Measurements from ENCODE around the gene APOF. TPM values are rescaled to one million over a fixed set of nuclear protein-coding genes. Genes with fewer than 3 reads are reported as not detected.

Gene APOF
- total and polyA plus RNA-seq, 2 donors (not counting 1 experiment from before 2014, with no cell fraction given): not detected

DNA sequence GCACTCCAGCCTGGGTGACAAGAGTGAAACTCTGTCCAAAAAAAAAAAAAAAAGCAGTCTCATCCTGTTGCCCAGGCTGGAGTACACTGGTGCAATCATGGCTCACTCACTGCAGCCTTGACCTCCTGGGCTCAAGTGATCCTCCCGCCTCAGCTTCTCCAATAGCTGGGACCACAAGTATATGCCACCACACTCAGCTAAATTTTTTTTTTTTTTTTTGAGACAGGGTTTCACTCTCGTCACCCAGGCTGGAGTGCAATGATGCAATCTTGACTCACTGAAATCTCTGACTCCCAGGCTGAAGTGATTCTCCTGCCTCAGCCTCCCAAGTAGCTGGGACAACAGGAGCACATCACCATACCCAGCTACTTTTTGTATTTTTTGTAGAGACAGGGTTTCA lies 41.6 kb downstream of the APOF start:
- DNase-seq (ENCODE audit: low read depth in 2 of 2): peak in 1 of 2 donors; percentile 20
- Histone ChIP-seq H2AFZ (ENCODE audit: low read length) (no peak overlapping the region), H3K27me3 (ENCODE audit: control insufficient read depth, insufficient read depth, low read length) (no peaks in the 10 kb centered on the region), H3K36me3 (ENCODE audit: control insufficient read depth, insufficient read depth, low read length) (peaks cover 3% of the 10 kb centered on the region), H3K4me3 (replicated peaks in 1 of 4; ENCODE audit: control extremely low read depth in 1 of 4, insufficient read depth in 1 of 4, low read depth in 3 of 4, low read length in 4 of 4) (no peak overlapping the region), H3K79me2 (ENCODE audit: control insufficient read depth, insufficient read depth, low read length) (no peaks in the 10 kb centered on the region), H3K4me2 (ENCODE audit: extremely low read depth, insufficient read depth, low read length) (no peak overlapping the region), H3K9me3 (ENCODE audit: control insufficient read depth, insufficient read depth, low read depth, low read length) (no peaks in the 10 kb centered on the region), H3K9ac (ENCODE audit: insufficient read depth, low read length) (no peak overlapping the region), H4K20me1 (ENCODE audit: control insufficient read depth, extremely low read depth, insufficient read depth, low read length) (no peaks in the 10 kb centered on the region), H3K27ac (ENCODE audit: insufficient read depth, low read length) (no peak overlapping the region), H3K4me1 (ENCODE audit: control insufficient read depth, extremely low read depth, insufficient read depth, low read length) (peaks cover 3% of the 10 kb centered on the region)
- no peak for TF ChIP-seq EZH2 (IDR thresholded peaks at IDR 0.05; ENCODE audit: low read length, missing control alignments)
- TF ChIP-seq, protein P1, sequence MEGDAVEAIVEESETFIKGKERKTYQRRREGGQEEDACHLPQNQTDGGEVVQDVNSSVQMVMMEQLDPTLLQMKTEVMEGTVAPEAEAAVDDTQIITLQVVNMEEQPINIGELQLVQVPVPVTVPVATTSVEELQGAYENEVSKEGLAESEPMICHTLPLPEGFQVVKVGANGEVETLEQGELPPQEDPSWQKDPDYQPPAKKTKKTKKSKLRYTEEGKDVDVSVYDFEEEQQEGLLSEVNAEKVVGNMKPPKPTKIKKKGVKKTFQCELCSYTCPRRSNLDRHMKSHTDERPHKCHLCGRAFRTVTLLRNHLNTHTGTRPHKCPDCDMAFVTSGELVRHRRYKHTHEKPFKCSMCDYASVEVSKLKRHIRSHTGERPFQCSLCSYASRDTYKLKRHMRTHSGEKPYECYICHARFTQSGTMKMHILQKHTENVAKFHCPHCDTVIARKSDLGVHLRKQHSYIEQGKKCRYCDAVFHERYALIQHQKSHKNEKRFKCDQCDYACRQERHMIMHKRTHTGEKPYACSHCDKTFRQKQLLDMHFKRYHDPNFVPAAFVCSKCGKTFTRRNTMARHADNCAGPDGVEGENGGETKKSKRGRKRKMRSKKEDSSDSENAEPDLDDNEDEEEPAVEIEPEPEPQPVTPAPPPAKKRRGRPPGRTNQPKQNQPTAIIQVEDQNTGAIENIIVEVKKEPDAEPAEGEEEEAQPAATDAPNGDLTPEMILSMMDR (conservative IDR thresholded peaks at IDR 0.05 in 1 of 2, IDR thresholded peaks at IDR 0.05 in 1 of 2; ENCODE audit: low read depth in 1 of 2, low read length in 2 of 2): no peak

DNA sequence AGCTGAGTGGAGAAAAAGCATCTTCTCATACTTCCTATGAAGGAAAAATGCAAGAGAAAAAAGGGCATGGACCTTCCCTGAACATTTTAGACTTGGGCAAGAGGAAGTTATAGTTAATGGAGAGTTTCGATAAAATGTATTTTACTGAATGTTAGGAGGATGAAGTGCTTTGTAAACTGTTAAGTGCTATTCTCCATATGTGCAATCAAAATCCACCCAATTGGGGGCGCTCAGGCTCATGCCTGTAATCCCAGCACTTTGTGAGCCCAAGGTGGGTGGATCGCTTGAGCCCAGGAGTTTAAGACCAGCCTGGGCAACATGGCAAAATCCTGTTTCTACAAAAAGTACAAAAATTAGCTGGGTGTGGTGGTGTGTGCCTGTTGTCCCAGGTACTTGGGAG lies 45.0 kb downstream of the APOF start:
- Histone ChIP-seq H3K9ac (ENCODE audit: insufficient read depth, low read length) (no peak overlapping the region), H3K9me3 (ENCODE audit: control insufficient read depth, insufficient read depth, low read depth, low read length) (no peaks in the 10 kb centered on the region)

DNA sequence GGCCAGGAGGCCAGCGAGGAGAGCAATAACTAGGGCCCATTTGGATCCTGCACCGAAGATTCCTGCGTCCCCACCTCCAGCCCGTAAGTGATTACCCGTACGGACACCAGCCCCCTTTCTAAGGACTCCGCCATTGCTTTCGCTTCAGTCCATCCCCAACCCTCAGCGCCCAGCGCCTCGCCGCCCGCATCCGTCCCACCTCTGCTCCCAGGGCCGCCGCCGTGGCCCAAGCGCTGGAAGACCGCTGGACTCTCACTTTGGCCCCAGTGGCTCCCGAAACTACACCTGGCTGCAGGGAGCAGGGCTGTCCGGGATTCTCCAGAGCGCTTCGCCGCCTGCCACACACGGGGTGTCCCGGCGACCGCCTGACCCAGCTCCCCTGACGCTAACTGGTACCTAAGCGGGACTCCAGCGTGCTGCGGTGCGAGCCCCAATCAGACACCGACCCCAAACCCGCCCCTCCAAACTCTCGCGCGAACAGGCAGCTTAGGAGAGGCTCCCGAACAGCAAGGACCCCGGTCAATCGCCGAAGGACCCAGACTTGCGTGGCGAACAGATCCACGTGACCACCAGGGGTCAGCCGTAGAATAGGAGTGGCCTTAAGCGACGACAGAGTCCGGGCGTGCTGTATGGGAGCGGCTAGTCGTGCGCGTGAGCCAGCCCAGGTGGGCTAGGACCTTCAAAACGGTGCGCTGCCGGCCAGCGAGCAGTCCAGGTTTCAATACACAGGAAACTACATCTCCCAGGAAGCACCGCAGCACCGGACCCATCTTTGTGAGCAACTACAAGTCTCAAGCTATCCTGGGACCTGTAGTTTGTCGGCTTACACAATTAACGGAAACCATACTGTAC lies 46.8 kb downstream of the APOF start, which contains the start of gene CNPY2:
Gene CNPY2, minus strand, starts transcription at position 367 of the 852 bp plus-strand sequence. CDS start 771 bp downstream, outside the sequence.
- TF ChIP-seq, protein P1 (conservative IDR thresholded peaks at IDR 0.05 in 1 of 2, IDR thresholded peaks at IDR 0.05 in 1 of 2; ENCODE audit: low read depth in 1 of 2, low read length in 2 of 2): no peak
- TF ChIP-seq EZH2 (IDR thresholded peaks at IDR 0.05; ENCODE audit: low read length, missing control alignments): no peak
- Histone ChIP-seq H3K36me3 (ENCODE audit: control insufficient read depth, insufficient read depth, low read length) (peaks cover 4% of the 10 kb centered on the region), H3K79me2 (ENCODE audit: control insufficient read depth, insufficient read depth, low read length) (peaks cover 17% of the 10 kb centered on the region), H3K4me3 (replicated peaks in 1 of 4; ENCODE audit: control extremely low read depth in 1 of 4, insufficient read depth in 1 of 4, low read depth in 3 of 4, low read length in 4 of 4) (peak within 1 kb of the TSS; percentile 89 to 98 (median 96)), H2AFZ (ENCODE audit: low read length) (peak within 1 kb of the TSS; percentile 63), H3K4me2 (ENCODE audit: extremely low read depth, insufficient read depth, low read length) (peak within 1 kb of the TSS; percentile 97), H3K27me3 (ENCODE audit: control insufficient read depth, insufficient read depth, low read length) (no peaks in the 10 kb centered on the region), H3K9me3 (ENCODE audit: control insufficient read depth, insufficient read depth, low read depth, low read length) (no peaks in the 10 kb centered on the region), H3K4me1 (ENCODE audit: control insufficient read depth, extremely low read depth, insufficient read depth, low read length) (peaks cover 4% of the 10 kb centered on the region), H4K20me1 (ENCODE audit: control insufficient read depth, extremely low read depth, insufficient read depth, low read length) (no peaks in the 10 kb centered on the region), H3K27ac (ENCODE audit: insufficient read depth, low read length) (peak within 1 kb of the TSS; percentile 71), H3K9ac (ENCODE audit: insufficient read depth, low read length) (peak within 1 kb of the TSS; percentile 93)
- peak; percentile 97 to 98 for DNase-seq (ENCODE audit: low read depth in 2 of 2)

More for the DNA sequence above, 45.0 kb downstream of the APOF start:
- peaks cover 5% of the 10 kb centered on the region for H3K36me3 ChIP-seq (ENCODE audit: control insufficient read depth, insufficient read depth, low read length)
- H3K79me2 ChIP-seq (ENCODE audit: control insufficient read depth, insufficient read depth, low read length): peaks cover 17% of the 10 kb centered on the region
- H3K27ac ChIP-seq (ENCODE audit: insufficient read depth, low read length): no peak overlapping the region
- H2AFZ ChIP-seq (ENCODE audit: low read length): no peak overlapping the region
- no peaks in the 10 kb centered on the region for H4K20me1 ChIP-seq (ENCODE audit: control insufficient read depth, extremely low read depth, insufficient read depth, low read length)
- no peak for DNase-seq (ENCODE audit: low read depth in 2 of 2)
- H3K4me2 ChIP-seq (ENCODE audit: extremely low read depth, insufficient read depth, low read length): no peak overlapping the region
- no peaks in the 10 kb centered on the region for H3K27me3 ChIP-seq (ENCODE audit: control insufficient read depth, insufficient read depth, low read length)
- peaks cover 6% of the 10 kb centered on the region for H3K4me1 ChIP-seq (ENCODE audit: control insufficient read depth, extremely low read depth, insufficient read depth, low read length)
- no peak for TF ChIP-seq EZH2 (IDR thresholded peaks at IDR 0.05; ENCODE audit: low read length, missing control alignments)
- TF ChIP-seq, protein P1 (conservative IDR thresholded peaks at IDR 0.05 in 1 of 2, IDR thresholded peaks at IDR 0.05 in 1 of 2; ENCODE audit: low read depth in 1 of 2, low read length in 2 of 2): no peak
- no peak overlapping the region for H3K4me3 ChIP-seq (replicated peaks in 1 of 4; ENCODE audit: control extremely low read depth in 1 of 4, insufficient read depth in 1 of 4, low read depth in 3 of 4, low read length in 4 of 4)

Data from fibroblast of lung (primary cell).